A673 (cell line): Measurements from ENCODE around the gene ADCY3.

Experiments
- EZH2 ChIP-seq: fragments of 200-600 bp; sonication (generic); IDR thresholded peaks from 2 replicates; pipeline ENCODE4 v1.6.1; 2017; ENCODE audit warnings: borderline replicate concordance, low read depth, mild to moderate bottlenecking, mixed read lengths, antibody characterized with exemption, low read length; ENCODE audit not compliant: poor library complexity, severe bottlenecking
- TF ChIP-seq, protein P1 (sequence below): fragments of 300-800, 200-600 bp; sonication (generic); conservative IDR thresholded peaks from 2 replicates; pipeline ENCODE4 v1.5.1; 2017; ENCODE audit warnings: low read depth, mild to moderate bottlenecking, antibody characterized with exemption, low read length, moderate library complexity, mixed read lengths

DNA sequence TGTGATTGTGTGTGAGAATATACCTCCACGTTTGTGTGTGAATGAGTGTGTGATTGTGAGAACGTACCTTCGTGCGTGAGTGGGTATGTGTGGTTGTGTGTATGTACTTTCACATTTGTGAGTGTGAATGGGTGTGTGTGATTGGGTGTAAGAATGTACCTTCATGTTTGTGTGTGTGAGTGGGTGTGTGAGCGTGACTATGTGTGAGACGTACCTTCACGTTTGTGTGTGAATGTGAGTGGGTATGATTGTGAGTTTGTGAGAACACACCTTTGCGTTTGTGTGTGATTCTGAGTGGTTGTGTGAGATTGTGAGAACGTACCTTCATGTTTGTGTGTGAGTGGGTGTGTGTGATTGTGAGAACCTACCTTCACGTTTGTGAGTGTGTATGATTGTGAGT is 5.8 kb upstream of the ADCY3 start:
- TF ChIP-seq, protein P1, sequence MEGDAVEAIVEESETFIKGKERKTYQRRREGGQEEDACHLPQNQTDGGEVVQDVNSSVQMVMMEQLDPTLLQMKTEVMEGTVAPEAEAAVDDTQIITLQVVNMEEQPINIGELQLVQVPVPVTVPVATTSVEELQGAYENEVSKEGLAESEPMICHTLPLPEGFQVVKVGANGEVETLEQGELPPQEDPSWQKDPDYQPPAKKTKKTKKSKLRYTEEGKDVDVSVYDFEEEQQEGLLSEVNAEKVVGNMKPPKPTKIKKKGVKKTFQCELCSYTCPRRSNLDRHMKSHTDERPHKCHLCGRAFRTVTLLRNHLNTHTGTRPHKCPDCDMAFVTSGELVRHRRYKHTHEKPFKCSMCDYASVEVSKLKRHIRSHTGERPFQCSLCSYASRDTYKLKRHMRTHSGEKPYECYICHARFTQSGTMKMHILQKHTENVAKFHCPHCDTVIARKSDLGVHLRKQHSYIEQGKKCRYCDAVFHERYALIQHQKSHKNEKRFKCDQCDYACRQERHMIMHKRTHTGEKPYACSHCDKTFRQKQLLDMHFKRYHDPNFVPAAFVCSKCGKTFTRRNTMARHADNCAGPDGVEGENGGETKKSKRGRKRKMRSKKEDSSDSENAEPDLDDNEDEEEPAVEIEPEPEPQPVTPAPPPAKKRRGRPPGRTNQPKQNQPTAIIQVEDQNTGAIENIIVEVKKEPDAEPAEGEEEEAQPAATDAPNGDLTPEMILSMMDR = no peak
- no peak for TF ChIP-seq EZH2
